ENCODE data around the gene TES. TPM values are rescaled to one million over a fixed set of nuclear protein-coding genes. Genes with fewer than 3 reads are reported as not detected.

TES gene
- total and polyA plus RNA-seq, 2 of the 13 experiments (the other 11 are each of a cell fraction or from before 2014, with no cell fraction given): 21.6 to 23.0 TPM

DNA sequence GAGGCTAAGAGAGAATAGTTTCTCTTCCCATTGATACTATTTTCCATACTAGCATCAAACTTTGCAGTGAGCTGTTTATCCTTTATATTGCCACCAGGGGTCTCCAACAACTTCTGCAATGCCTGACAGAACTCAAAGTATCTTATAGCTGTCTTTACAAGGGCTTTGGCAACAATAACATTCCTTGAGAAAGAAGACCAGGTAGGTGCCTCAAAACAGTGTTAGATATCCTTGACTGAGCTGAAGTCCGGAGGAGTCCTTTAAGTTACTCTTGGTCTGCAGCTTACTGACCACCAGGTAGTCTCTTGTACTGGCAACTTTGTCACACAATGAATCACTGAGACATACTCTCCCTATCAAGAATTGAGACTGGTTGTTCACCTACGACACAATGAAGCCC lies 30.0 kb upstream of the TES start (continued):
- TF ChIP-seq ZNF510 (CRISPR knock-in tag; IDR thresholded peaks at IDR 0.05; ENCODE audit: low read depth) (no peak), RFX5 (IDR thresholded peaks at IDR 0.05; ENCODE audit: low read depth, low read length) (no peak)
- TF ChIP-seq, protein P1, sequence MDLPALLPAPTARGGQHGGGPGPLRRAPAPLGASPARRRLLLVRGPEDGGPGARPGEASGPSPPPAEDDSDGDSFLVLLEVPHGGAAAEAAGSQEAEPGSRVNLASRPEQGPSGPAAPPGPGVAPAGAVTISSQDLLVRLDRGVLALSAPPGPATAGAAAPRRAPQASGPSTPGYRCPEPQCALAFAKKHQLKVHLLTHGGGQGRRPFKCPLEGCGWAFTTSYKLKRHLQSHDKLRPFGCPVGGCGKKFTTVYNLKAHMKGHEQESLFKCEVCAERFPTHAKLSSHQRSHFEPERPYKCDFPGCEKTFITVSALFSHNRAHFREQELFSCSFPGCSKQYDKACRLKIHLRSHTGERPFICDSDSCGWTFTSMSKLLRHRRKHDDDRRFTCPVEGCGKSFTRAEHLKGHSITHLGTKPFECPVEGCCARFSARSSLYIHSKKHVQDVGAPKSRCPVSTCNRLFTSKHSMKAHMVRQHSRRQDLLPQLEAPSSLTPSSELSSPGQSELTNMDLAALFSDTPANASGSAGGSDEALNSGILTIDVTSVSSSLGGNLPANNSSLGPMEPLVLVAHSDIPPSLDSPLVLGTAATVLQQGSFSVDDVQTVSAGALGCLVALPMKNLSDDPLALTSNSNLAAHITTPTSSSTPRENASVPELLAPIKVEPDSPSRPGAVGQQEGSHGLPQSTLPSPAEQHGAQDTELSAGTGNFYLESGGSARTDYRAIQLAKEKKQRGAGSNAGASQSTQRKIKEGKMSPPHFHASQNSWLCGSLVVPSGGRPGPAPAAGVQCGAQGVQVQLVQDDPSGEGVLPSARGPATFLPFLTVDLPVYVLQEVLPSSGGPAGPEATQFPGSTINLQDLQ (CRISPR knock-in tag; IDR thresholded peaks at IDR 0.05): no peak

DNA sequence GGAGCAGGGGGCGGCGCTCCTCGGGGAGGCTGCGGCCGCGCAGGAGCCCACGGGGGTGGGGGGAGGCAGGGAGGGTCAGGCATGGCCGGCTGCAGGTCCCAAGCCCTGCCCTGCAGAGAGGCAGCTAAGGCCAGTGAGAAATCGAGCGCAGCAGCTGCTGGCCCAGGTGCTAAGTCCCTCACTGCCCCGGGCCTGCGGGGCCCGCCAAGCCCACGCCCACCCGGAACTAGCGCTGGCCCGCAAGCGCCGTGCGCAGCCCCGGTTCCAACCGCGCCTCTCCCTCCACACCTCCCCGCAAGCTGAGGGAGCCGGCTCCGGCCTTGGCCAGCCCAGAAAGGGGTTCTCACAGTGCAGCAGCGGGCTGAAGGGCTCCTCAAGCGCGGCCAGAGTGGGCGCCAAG lies 28.3 kb upstream of the TES start:
- CTCF ChIA-PET (ENCODE audit: low intra/inter-chr PET ratio, low total read pairs): interaction anchor here (0.9 kb wide), 1 partner anchor 54 kb away, joined by 5 read pairs; no protein-coding TSS in a partner anchor
- TF ChIP-seq REXO4 (CRISPR knock-in tag; IDR thresholded peaks at IDR 0.05; ENCODE audit: borderline replicate concordance): no peak
- TF ChIP-seq, protein P2, sequence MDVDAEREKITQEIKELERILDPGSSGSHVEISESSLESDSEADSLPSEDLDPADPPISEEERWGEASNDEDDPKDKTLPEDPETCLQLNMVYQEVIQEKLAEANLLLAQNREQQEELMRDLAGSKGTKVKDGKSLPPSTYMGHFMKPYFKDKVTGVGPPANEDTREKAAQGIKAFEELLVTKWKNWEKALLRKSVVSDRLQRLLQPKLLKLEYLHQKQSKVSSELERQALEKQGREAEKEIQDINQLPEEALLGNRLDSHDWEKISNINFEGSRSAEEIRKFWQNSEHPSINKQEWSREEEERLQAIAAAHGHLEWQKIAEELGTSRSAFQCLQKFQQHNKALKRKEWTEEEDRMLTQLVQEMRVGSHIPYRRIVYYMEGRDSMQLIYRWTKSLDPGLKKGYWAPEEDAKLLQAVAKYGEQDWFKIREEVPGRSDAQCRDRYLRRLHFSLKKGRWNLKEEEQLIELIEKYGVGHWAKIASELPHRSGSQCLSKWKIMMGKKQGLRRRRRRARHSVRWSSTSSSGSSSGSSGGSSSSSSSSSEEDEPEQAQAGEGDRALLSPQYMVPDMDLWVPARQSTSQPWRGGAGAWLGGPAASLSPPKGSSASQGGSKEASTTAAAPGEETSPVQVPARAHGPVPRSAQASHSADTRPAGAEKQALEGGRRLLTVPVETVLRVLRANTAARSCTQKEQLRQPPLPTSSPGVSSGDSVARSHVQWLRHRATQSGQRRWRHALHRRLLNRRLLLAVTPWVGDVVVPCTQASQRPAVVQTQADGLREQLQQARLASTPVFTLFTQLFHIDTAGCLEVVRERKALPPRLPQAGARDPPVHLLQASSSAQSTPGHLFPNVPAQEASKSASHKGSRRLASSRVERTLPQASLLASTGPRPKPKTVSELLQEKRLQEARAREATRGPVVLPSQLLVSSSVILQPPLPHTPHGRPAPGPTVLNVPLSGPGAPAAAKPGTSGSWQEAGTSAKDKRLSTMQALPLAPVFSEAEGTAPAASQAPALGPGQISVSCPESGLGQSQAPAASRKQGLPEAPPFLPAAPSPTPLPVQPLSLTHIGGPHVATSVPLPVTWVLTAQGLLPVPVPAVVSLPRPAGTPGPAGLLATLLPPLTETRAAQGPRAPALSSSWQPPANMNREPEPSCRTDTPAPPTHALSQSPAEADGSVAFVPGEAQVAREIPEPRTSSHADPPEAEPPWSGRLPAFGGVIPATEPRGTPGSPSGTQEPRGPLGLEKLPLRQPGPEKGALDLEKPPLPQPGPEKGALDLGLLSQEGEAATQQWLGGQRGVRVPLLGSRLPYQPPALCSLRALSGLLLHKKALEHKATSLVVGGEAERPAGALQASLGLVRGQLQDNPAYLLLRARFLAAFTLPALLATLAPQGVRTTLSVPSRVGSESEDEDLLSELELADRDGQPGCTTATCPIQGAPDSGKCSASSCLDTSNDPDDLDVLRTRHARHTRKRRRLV (CRISPR knock-in tag; IDR thresholded peaks at IDR 0.05): no peak
- TF ChIP-seq SAP130 (CRISPR knock-in tag; IDR thresholded peaks at IDR 0.05; ENCODE audit: low read depth): no peak
- TF ChIP-seq HNF4G (IDR thresholded peaks at IDR 0.05; ENCODE audit: borderline replicate concordance, low read depth, low read length): no peak
- TF ChIP-seq HNF4G (CRISPR knock-in tag; IDR thresholded peaks at IDR 0.05; ENCODE audit: borderline replicate concordance, low read depth): no peak
- TF ChIP-seq RNF2 (conservative IDR thresholded peaks at IDR 0.05; ENCODE audit: low read depth): no peak
- TF ChIP-seq ZNF333 (CRISPR knock-in tag; IDR thresholded peaks at IDR 0.05; ENCODE audit: borderline replicate concordance): no peak
- no peak for TF ChIP-seq PHF20 (CRISPR knock-in tag; IDR thresholded peaks at IDR 0.05)
- TF ChIP-seq, protein P3, sequence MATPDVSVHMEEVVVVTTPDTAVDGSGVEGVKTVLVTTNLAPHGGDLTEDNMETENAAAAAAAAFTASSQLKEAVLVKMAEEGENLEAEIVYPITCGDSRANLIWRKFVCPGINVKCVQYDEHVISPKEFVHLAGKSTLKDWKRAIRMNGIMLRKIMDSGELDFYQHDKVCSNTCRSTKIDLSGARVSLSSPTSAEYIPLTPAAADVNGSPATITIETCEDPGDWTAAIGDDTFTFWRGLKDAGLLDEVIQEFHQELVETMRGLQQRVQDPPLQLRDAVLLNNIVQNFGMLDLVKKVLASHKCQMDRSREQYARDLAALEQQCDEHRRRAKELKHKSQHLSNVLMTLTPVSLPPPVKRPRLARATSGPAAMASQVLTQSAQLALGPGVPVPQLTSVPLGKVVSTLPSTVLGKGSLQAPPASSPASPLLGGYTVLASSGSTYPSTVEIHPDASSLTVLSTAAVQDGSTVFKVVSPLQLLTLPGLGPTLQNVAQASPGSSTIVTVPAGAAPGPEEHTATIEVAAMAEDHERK (CRISPR knock-in tag; IDR thresholded peaks at IDR 0.05; ENCODE audit: low read depth): no peak
- TF ChIP-seq RAD21 (CRISPR knock-in tag; IDR thresholded peaks at IDR 0.05): no peak
- no peak for TF ChIP-seq CBX5 (CRISPR knock-in tag; IDR thresholded peaks at IDR 0.05; ENCODE audit: borderline replicate concordance)
- no peak for TF ChIP-seq ZNF788 (CRISPR knock-in tag; IDR thresholded peaks at IDR 0.05; ENCODE audit: borderline replicate concordance)

More for the DNA sequence above, 28.3 kb upstream of the TES start:
- H3K27ac ChIP-seq (ENCODE audit: extremely low read length, insufficient read depth, low read length): no peak overlapping the region
- H3K4me3 ChIP-seq (replicated peaks in 1 of 3; ENCODE audit: insufficient read depth in 1 of 3, low read depth in 2 of 3, low read length in 3 of 3): no peak overlapping the region
- DNase-seq (ENCODE audit: low spot score) (no peak), FAIRE-seq (no peak), ATAC-seq (no peak)
- no peaks in the 10 kb centered on the region for H4K20me1 ChIP-seq (ENCODE audit: insufficient read depth, low read length)
- H3K9ac ChIP-seq (ENCODE audit: insufficient read depth, low read depth, low read length): no peak overlapping the region
- no peaks in the 10 kb centered on the region for H3K36me3 ChIP-seq (replicated peaks in 1 of 2; ENCODE audit: control insufficient read depth in 1 of 2, insufficient read depth in 2 of 2, low read length in 2 of 2)
- intact Hi-C loops (cut with micrococcal nuclease; ENCODE audit: unreplicated experiment): no loop called here
- POLR2A ChIA-PET: no interaction called here
- no peaks in the 10 kb centered on the region for H3K79me2 ChIP-seq (ENCODE audit: insufficient read depth, low read length)
- no peak overlapping the region for H3K4me2 ChIP-seq (ENCODE audit: low read depth, low read length)
- in situ Hi-C loops (cut with HindIII; ENCODE audit: extremely low pct_ligation_motif_present, low pct_unique_long_range_greater_than_20kb): no loop called here
- no TSS peak for BruUV-seq (replicated peaks)
- peaks cover 0 to 2% of the 10 kb centered on the region in 2 experiments; a peak in 2 of 5 replicates for H3K27me3 ChIP-seq (ENCODE audit: control insufficient read depth in 1 of 2, insufficient read depth in 2 of 2, low read length in 2 of 2)
- H3K9me3 ChIP-seq (ENCODE audit: low read length): no peaks in the 10 kb centered on the region
- 86% methylated on average over 1 of the region's 30 CpGs for WGBS (ENCODE audit: low lambda C conversion rate)
- H3K4me1 ChIP-seq (ENCODE audit: insufficient read depth, low read length): no peaks in the 10 kb centered on the region
- H2AFZ ChIP-seq (ENCODE audit: low read length): no peak overlapping the region

Data from HepG2 (cell line).